Body of pancreas (tissue), 4 donors: ENCODE data around the gene ISX. TPM values are rescaled to one million over a fixed set of nuclear protein-coding genes. Genes with fewer than 3 reads are reported as not detected.

Experiments used
- ATAC-seq: fragments of 150-250 bp; one replicate; pipeline ENCODE4 v1.9.1; 2016
- DNase-seq, 4 donors: peaks; one replicate each; pipeline ENCODE4 v3.0.0-alpha.2; 2019
- H3K27ac ChIP-seq, 4 donors: fragments of 200-600 bp; sonication (generic); 1 replicate in 3 of 4; 2 replicates in 1 of 4; pipeline versions ENCODE4 v1.5.1 to v1.6.1; 2016 to 2019; ENCODE audit warnings: mild to moderate bottlenecking in 1 of 4, mixed read lengths in 1 of 4, moderate library complexity in 1 of 4
- H3K27me3 ChIP-seq, 2 donors: fragments of 200-600 bp; sonication (generic); one replicate each; pipeline ENCODE4 v1.6.0; 2016; ENCODE audit warnings: mild to moderate bottlenecking in 1 of 2
- H3K36me3 ChIP-seq, 2 donors: fragments of 200-600 bp; sonication (generic); replicated peaks in 1 of 2; 2 replicates each; pipeline ENCODE4 v1.5.1; 2016; ENCODE audit warnings: low read depth in 2 of 2; ENCODE audit not compliant: insufficient read depth in 1 of 2
- H3K4me1 ChIP-seq: fragments of 200-600 bp; sonication (generic); one replicate; pipeline ENCODE4 v1.6.0; 2016
- H3K4me3 ChIP-seq, 2 donors: fragments of 200-600 bp; sonication (generic); 1 replicate in 1 of 2; 2 replicates in 1 of 2; pipeline ENCODE4 v1.5.1; 2016 to 2019
- H3K9me3 ChIP-seq, 3 donors: fragments of 200-600 bp; sonication (generic); 1 replicate in 2 of 3; 2 replicates in 1 of 3; pipeline ENCODE4 v1.5.1; 2016
- CTCF ChIP-seq, 7 experiments: fragments of 450-650 bp in 4 of 7; fragments of 200-600 bp in 3 of 7; sonication (generic) in 3 of 7; IDR thresholded peaks; one replicate each; pipeline ENCODE4 v1.5.1; 2016 to 2019; ENCODE audit warnings: antibody characterized with exemption in 7 of 7
- POLR2A ChIP-seq, 3 donors: fragments of 450-650 bp; IDR thresholded peaks; one replicate each; pipeline ENCODE4 v1.6.1; 2016; ENCODE audit warnings: antibody characterized with exemption in 3 of 3, mild to moderate bottlenecking in 2 of 3
- WGBS, 2 donors: methylation state at CpG; one replicate each; pipeline ENCODE4 v1.1.5; 2017; 5-methylcytosine and 5-hydroxymethylcytosine counted together
- intact Hi-C: fragments of 100-400 bp; cut with DNase I; formaldehyde crosslinking; loops from one replicate; pipeline ENCODE4 v1.15.1; 2023
- total RNA-seq, 2 donors: library from RNA; depleted of rRNA; stranded (reverse); fragments of >200 nt; gene quantifications; one replicate each; pipeline ENCODE4 v1.1.0, GENCODE V29; 2016

ISX gene
- total RNA-seq, 2 donors from 2014 or later = 4.0 TPM; not detected in 1

- TF ChIP-seq POLR2A (IDR thresholded peaks at IDR 0.05) (no peak), CTCF (IDR thresholded peaks at IDR 0.05) (no peak)
- no peak for DNase-seq
- WGBS, 2 donors = 7 to 9% methylated on average over 7 to 8 of the region's 8 CpGs
- Histone ChIP-seq H3K27ac (no peak overlapping the region), H3K27me3 (peaks cover 0 to 6% of the 10 kb centered on the region in 2 donors), H3K4me3 (no peak overlapping the region), H3K36me3 (no peaks in the 10 kb centered on the region), H3K4me1 (no peaks in the 10 kb centered on the region), H3K9me3 (no peaks in the 10 kb centered on the region)
- intact Hi-C loops = no loop called here
- ATAC-seq = no peak
Measured at GRCh38 chr22:35134637-35135036, 68.7 kb downstream of the ISX start.

- H3K27ac ChIP-seq = no peak overlapping the region
- ATAC-seq = no peak
Measured at GRCh38 chr22:35135165-35135564, 69.2 kb downstream of the ISX start.

More at GRCh38 chr22:35135165-35135564, 69.2 kb downstream of the ISX start:
- no peaks in the 10 kb centered on the region for H3K9me3 ChIP-seq
- no peaks in the 10 kb centered on the region for H3K36me3 ChIP-seq
- TF ChIP-seq CTCF (IDR thresholded peaks at IDR 0.05) (no peak), POLR2A (IDR thresholded peaks at IDR 0.05) (no peak)
- DNase-seq = no peak
- intact Hi-C loops = no loop called here
- H3K4me1 ChIP-seq = no peaks in the 10 kb centered on the region
- no peak overlapping the region for H3K4me3 ChIP-seq
- H3K27me3 ChIP-seq = peaks cover 0 to 6% of the 10 kb centered on the region in 2 donors
- WGBS, 2 donors = 33 to 37% methylated on average over 5 of the region's 5 CpGs

Other genes starting within 250 kb of the ISX start
- 10 to 100 TPM in 1 of 2 donors, 1 to 10 TPM in 1; 8.2 to 13.0 TPM for gene HMGXB4, start 191.3 kb downstream of the ISX start, total RNA-seq
- gene TOM1, start 233.7 kb downstream of the ISX start, total RNA-seq = 10 to 100 TPM; 34.0 to 42.2 TPM